H54 (cell line): ENCODE data around the gene CADPS2.
"Not testable (repeated sequence)": the region's sequence is repeated elsewhere in the genome, so short reads cannot be mapped to it uniquely, and the experiment has no call there.

Experiments
- DNase-seq: peaks from one replicate; pipeline ENCODE4 v3.0.0; 2011; ENCODE audit warnings: low spot score, mixed read lengths; ENCODE audit not compliant: insufficient read length
- FAIRE-seq: peaks from 3 replicates; lab custom pipeline; 2011; peaks lifted over from hg19 to GRCh38; lab: Jason Lieb, UNC
- POLR2A ChIP-seq: IDR thresholded peaks from 2 replicates; pipeline ENCODE4 v1.6.1; 2011; ENCODE audit warnings: low read depth, mild to moderate bottlenecking, low read length

Gene CADPS2

GRCh38 chr7:122299624-122300210 lies 586.5 kb downstream of the CADPS2 start:
- DNase-seq (no peak), FAIRE-seq (no peak)
- TF ChIP-seq POLR2A = no peak

DNA sequence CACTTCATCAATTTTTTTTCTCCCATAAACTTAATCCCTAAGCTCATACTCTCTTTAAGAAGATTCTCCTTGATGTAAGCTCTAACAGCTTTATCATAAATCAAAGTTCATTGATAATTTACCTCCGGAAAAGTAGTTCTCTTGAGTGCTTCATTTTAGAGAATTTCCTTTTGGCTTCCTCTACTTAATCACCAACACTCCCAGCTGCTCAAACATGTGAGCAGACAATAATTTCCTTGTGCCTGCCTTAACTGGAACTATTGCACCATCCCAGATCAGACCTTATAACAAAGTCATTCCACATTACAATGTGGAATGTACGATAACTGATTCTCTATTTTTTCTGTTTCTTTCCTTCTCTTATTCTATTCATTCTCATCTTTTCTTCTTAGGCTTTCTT lies 587.6 kb downstream of the CADPS2 start:
- DNase-seq = no peak
- no peak for TF ChIP-seq POLR2A
- no peak for FAIRE-seq

- no peak for FAIRE-seq
- no peak for DNase-seq
- TF ChIP-seq POLR2A = no peak
These were observed 588.1 kb downstream of the CADPS2 start for GRCh38 chr7:122298131-122298530.

GRCh38 chr7:122291189-122291588 lies 595.1 kb downstream of the CADPS2 start:
- DNase-seq (no peak), FAIRE-seq (no peak)
- no peak for TF ChIP-seq POLR2A

- FAIRE-seq = no peak
- TF ChIP-seq POLR2A = no peak
- DNase-seq = no peak
These were observed 595.8 kb downstream of the CADPS2 start for GRCh38 chr7:122290476-122290875.

DNA sequence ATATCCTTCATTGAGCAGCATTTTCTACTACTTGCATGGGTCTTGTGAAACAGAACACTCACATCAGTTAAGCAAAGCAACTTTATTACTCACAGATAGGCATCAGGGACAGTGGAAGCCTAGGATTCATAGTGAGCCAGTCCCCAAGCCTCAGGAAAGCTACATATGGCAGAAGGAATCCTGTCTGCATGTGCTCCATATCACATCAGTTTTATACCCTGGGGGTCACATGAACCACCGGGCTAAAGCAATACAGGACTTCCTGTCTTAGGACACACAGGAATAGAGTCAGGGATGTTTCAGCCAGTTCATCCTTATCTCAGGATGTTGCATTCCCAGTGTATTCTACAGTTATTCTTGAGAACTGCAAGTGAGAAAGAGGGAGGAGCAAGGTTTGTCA lies 596.8 kb downstream of the CADPS2 start:
- DNase-seq (no peak), FAIRE-seq (no peak)
- TF ChIP-seq POLR2A = no peak

- not testable (repeated sequence) for DNase-seq, FAIRE-seq
These were observed 601.7 kb downstream of the CADPS2 start for GRCh38 chr7:122284608-122285007.

- DNase-seq = no peak
- no peak for FAIRE-seq
- TF ChIP-seq POLR2A = no peak
These were observed 613.1 kb downstream of the CADPS2 start for GRCh38 chr7:122273117-122273516.

DNA sequence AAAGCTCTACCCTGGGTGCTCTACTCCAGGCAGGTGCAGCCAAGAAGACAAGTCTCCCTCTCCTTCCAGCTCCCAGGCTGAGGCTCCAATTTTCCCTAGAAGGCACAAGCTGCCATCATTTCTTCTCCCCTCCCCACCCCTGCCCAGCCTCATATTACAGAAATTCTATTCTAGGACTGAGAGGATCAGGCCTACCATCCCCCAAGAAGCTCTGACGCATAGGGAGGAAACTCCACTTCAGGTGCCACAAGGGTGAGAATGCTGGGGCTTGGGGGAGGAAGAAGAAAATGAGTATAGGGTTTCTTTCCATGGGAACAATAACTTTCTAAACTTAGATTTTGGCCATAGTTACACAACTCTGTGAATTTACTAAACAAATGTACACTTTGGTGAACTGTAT lies 617.0 kb downstream of the CADPS2 start:
- no peak for DNase-seq
- TF ChIP-seq POLR2A = no peak
- FAIRE-seq = no peak
